GM12878 (cell line): Measurements from ENCODE around the gene VPS18. TPM values are rescaled to one million over a fixed set of nuclear protein-coding genes. Genes with fewer than 3 reads are reported as not detected.

Experiments
- ATF7 ChIP-seq: fragments of 450-650 bp; IDR thresholded peaks from 2 replicates; pipeline ENCODE4 v1.6.1; 2016; ENCODE audit warnings: low read depth, mild to moderate bottlenecking
- BRCA1 ChIP-seq: IDR thresholded peaks from 2 replicates; pipeline ENCODE4 v1.6.1; 2011; ENCODE audit warnings: low read depth, low read length, improper control_type of control experiment
- CHD4 ChIP-seq: fragments of 200-600 bp; sonication (generic); IDR thresholded peaks from 2 replicates; pipeline ENCODE4 v1.6.1; 2016; ENCODE audit warnings: mild to moderate bottlenecking
- EZH2 ChIP-seq: IDR thresholded peaks from 2 replicates; pipeline ENCODE4 v1.6.1; 2012; ENCODE audit warnings: low read depth, mild to moderate bottlenecking, control low read depth, inconsistent platforms, low read length, borderline replicate concordance; ENCODE audit not compliant: control insufficient read depth
- GABPA ChIP-seq: IDR thresholded peaks from 2 replicates; pipeline ENCODE4 v1.6.1; 2014; ENCODE audit warnings: antibody characterized with exemption, low read depth, mild to moderate bottlenecking, inconsistent platforms
- HDAC2 ChIP-seq: fragments of 200-600 bp; sonication (generic); IDR thresholded peaks from 2 replicates; pipeline ENCODE4 v1.6.1; 2017
- MEF2A ChIP-seq: IDR thresholded peaks from 2 replicates; pipeline ENCODE4 v1.6.1; 2011; ENCODE audit warnings: low read depth, mild to moderate bottlenecking, low read length, moderate library complexity; ENCODE audit not compliant: insufficient read depth
- NR2C2 ChIP-seq: IDR thresholded peaks from 2 replicates; pipeline ENCODE4 v1.6.1; 2011; ENCODE audit warnings: borderline replicate concordance, low read depth; ENCODE audit not compliant: control insufficient read depth, insufficient read length
- NR2F1 ChIP-seq: fragments of 450-650 bp; conservative IDR thresholded peaks from 2 replicates; pipeline ENCODE4 v1.6.1; 2017; ENCODE audit warnings: mild to moderate bottlenecking
- PML ChIP-seq: IDR thresholded peaks from 2 replicates; pipeline ENCODE4 v1.6.1; 2012; ENCODE audit warnings: low read length, inconsistent platforms
- POLR2AphosphoS2 ChIP-seq: IDR thresholded peaks from 2 replicates; pipeline ENCODE4 v1.6.1; 2011; ENCODE audit warnings: low read depth, mild to moderate bottlenecking, low read length, improper control_type of control experiment, moderate library complexity
- RAD51 ChIP-seq: fragments of 450-650 bp; IDR thresholded peaks from 2 replicates; pipeline ENCODE4 v1.6.1; 2016; ENCODE audit warnings: moderate library complexity, mild to moderate bottlenecking, inconsistent platforms
- RCOR1 ChIP-seq: conservative IDR thresholded peaks from 2 replicates; pipeline ENCODE4 v1.6.1; 2012; ENCODE audit warnings: low read depth, low read length, improper control_type of control experiment
- RUNX3 ChIP-seq: IDR thresholded peaks from 2 replicates; pipeline ENCODE4 v1.6.1; 2012; ENCODE audit warnings: low read length, inconsistent platforms
- SMC3 ChIP-seq: IDR thresholded peaks from 2 replicates; pipeline ENCODE4 v1.6.1; 2011; ENCODE audit warnings: low read length, improper control_type of control experiment, borderline replicate concordance
- SRF ChIP-seq, 2 experiments: IDR thresholded peaks; 2 replicates each; pipeline ENCODE4 v1.6.1; 2011; ENCODE audit warnings: low read depth in 2 of 2, low read length in 2 of 2, mild to moderate bottlenecking in 1 of 2, moderate library complexity in 1 of 2
- TAF1 ChIP-seq: IDR thresholded peaks from 2 replicates; pipeline ENCODE4 v1.6.1; 2011; ENCODE audit warnings: mild to moderate bottlenecking, low read depth, low read length, borderline replicate concordance
- ZSCAN29 ChIP-seq: fragments of 450-650 bp; IDR thresholded peaks from 2 replicates; pipeline ENCODE4 v1.6.1; 2017; ENCODE audit warnings: mild to moderate bottlenecking, moderate library complexity
- polyA plus RNA-seq, 11 experiments: library from polyadenylated mRNA; depleted of rRNA in 4 of 11; unstranded in 6 of 11; stranded (reverse) in 5 of 11; fragments of >200 nt; fragmentation: Nextera tagmentation in 4 of 11; fragmentation: Illumina TruSeq in 1 of 11; extraction: Ambion mirVana in 4 of 11; extraction: Trizol in 1 of 11; gene quantifications; 1 replicate in 1 of 11; 2 replicates in 10 of 11; pipeline versions ENCODE4 v1.2.1 to v1.2.3, GENCODE V29; 2011 to 2016; ENCODE audit warnings: inconsistent platforms in 2 of 11, missing spikeins in 2 of 11, low read depth in 1 of 11
- total RNA-seq, 4 experiments: library from RNA; depleted of rRNA in 3 of 4; stranded (reverse); fragments of >200 nt in 3 of 4; fragmentation: Illumina TruSeq in 1 of 4; extraction: Trizol in 1 of 4; gene quantifications; 2 replicates each; pipeline versions ENCODE4 v1.2.1 to v1.2.3, GENCODE V29; 2013 to 2021
- TF ChIP-seq, protein P1 (sequence below): IDR thresholded peaks from 2 replicates; pipeline ENCODE4 v1.6.1; 2012; ENCODE audit warnings: low read length, inconsistent platforms
- TF ChIP-seq, protein P2 (sequence below): IDR thresholded peaks from 2 replicates; pipeline ENCODE4 v1.6.1; 2012; ENCODE audit warnings: mild to moderate bottlenecking, low read depth, low read length
- TF ChIP-seq, protein P3 (sequence below): fragments of 450-650 bp; IDR thresholded peaks from 2 replicates; pipeline ENCODE4 v1.6.1; 2018; ENCODE audit warnings: borderline replicate concordance, mild to moderate bottlenecking; ENCODE audit not compliant: partially characterized antibody
- TF ChIP-seq, protein P4 (sequence below): IDR thresholded peaks from 2 replicates; pipeline ENCODE4 v1.6.1; 2011; ENCODE audit warnings: low read depth, mild to moderate bottlenecking, low read length, moderate library complexity, borderline replicate concordance; ENCODE audit errors: extremely low read depth

Gene VPS18
- total and polyA plus RNA-seq, 10 of the 15 experiments (the other 5 are each of a cell fraction or from before 2014, with no cell fraction given) = 0.71 to 20.4 (median 10.6) TPM

DNA sequence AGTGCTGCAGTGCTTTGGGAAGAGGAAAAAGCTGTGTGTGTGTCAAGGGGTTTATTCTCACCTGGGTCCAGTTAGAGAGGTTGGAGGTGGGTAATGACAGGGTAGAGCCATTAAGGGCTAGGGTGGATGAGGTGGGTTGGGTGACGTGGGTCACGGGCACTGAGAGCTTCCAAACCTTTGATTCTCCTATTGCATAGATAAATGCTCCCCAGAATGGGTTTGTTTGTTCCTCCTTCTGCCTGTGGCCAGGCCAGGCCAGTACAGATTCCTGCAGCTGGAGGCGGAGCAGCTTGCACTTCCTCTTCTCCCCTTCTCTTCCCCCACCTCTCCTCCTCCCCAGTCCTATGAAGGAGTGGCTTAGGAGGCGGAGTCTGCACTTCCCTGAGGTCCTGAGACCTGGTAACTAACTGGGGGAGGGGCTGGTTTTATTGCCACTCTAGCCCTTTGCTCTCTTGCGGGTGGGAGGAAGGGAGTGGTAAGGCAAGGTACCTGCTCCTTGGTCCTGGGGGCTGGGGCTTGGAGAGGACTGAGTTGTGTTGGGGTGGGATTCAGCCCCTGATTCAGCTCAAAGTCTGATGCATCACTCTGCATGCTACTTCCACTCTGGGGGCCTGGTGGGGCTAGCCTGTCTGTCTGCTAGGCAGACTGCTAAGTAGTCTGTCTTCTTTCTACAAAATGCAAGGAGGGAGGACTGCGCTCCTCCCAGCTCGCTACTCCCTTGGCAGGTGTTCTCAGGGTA is 46.9 kb upstream of the VPS18 start (continued):
- no peak for TF ChIP-seq BRCA1
- TF ChIP-seq, protein P1, sequence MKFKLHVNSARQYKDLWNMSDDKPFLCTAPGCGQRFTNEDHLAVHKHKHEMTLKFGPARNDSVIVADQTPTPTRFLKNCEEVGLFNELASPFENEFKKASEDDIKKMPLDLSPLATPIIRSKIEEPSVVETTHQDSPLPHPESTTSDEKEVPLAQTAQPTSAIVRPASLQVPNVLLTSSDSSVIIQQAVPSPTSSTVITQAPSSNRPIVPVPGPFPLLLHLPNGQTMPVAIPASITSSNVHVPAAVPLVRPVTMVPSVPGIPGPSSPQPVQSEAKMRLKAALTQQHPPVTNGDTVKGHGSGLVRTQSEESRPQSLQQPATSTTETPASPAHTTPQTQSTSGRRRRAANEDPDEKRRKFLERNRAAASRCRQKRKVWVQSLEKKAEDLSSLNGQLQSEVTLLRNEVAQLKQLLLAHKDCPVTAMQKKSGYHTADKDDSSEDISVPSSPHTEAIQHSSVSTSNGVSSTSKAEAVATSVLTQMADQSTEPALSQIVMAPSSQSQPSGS = no peak
- no peak; the same call in 1 of the 2 replicates for TF ChIP-seq RUNX3
- TF ChIP-seq CHD4 = no peak
- TF ChIP-seq, protein P2, sequence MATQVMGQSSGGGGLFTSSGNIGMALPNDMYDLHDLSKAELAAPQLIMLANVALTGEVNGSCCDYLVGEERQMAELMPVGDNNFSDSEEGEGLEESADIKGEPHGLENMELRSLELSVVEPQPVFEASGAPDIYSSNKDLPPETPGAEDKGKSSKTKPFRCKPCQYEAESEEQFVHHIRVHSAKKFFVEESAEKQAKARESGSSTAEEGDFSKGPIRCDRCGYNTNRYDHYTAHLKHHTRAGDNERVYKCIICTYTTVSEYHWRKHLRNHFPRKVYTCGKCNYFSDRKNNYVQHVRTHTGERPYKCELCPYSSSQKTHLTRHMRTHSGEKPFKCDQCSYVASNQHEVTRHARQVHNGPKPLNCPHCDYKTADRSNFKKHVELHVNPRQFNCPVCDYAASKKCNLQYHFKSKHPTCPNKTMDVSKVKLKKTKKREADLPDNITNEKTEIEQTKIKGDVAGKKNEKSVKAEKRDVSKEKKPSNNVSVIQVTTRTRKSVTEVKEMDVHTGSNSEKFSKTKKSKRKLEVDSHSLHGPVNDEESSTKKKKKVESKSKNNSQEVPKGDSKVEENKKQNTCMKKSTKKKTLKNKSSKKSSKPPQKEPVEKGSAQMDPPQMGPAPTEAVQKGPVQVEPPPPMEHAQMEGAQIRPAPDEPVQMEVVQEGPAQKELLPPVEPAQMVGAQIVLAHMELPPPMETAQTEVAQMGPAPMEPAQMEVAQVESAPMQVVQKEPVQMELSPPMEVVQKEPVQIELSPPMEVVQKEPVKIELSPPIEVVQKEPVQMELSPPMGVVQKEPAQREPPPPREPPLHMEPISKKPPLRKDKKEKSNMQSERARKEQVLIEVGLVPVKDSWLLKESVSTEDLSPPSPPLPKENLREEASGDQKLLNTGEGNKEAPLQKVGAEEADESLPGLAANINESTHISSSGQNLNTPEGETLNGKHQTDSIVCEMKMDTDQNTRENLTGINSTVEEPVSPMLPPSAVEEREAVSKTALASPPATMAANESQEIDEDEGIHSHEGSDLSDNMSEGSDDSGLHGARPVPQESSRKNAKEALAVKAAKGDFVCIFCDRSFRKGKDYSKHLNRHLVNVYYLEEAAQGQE = no peak
- TF ChIP-seq NR2C2 = no peak
- peak; percentile 34; the same call in 1 of the 2 replicates for TF ChIP-seq TAF1
- TF ChIP-seq RCOR1 = no peak
- TF ChIP-seq SRF (IDR thresholded peaks at IDR 0.05; ENCODE audit: low read depth in 2 of 2, low read length in 2 of 2) = no peak
- no peak for TF ChIP-seq MEF2A
- TF ChIP-seq, protein P3, sequence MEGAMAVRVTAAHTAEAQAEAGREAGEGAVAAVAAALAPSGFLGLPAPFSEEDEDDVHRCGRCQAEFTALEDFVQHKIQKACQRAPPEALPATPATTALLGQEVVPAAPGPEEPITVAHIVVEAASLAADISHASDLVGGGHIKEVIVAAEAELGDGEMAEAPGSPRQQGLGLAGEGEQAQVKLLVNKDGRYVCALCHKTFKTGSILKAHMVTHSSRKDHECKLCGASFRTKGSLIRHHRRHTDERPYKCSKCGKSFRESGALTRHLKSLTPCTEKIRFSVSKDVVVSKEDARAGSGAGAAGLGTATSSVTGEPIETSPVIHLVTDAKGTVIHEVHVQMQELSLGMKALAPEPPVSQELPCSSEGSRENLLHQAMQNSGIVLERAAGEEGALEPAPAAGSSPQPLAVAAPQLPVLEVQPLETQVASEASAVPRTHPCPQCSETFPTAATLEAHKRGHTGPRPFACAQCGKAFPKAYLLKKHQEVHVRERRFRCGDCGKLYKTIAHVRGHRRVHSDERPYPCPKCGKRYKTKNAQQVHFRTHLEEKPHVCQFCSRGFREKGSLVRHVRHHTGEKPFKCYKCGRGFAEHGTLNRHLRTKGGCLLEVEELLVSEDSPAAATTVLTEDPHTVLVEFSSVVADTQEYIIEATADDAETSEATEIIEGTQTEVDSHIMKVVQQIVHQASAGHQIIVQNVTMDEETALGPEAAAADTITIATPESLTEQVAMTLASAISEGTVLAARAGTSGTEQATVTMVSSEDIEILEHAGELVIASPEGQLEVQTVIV = no peak
- TF ChIP-seq, protein P4, sequence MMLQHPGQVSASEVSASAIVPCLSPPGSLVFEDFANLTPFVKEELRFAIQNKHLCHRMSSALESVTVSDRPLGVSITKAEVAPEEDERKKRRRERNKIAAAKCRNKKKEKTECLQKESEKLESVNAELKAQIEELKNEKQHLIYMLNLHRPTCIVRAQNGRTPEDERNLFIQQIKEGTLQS = no peak
- no peak for TF ChIP-seq RAD51
- TF ChIP-seq ATF7 = peak; percentile 55
- TF ChIP-seq PML = no peak
- no peak for TF ChIP-seq POLR2AphosphoS2
- TF ChIP-seq NR2F1 = no peak
- no peak for TF ChIP-seq HDAC2
- no peak for TF ChIP-seq ZSCAN29
- no peak for TF ChIP-seq EZH2
- TF ChIP-seq SMC3 = no peak
- no peak for TF ChIP-seq GABPA
